Epithelial cell of prostate (primary cell): ENCODE data around the gene DRC1.

Experiments used
- DNase-seq: peaks from one replicate; pipeline ENCODE4 v3.0.0-alpha.2; 2011; ENCODE audit warnings: low read depth, low spot score
- H3K27ac ChIP-seq: fragments of 450-650 bp; 2 replicates; pipeline ENCODE4 v1.5.1; 2017; ENCODE audit warnings: mild to moderate bottlenecking

DRC1 gene

DNA sequence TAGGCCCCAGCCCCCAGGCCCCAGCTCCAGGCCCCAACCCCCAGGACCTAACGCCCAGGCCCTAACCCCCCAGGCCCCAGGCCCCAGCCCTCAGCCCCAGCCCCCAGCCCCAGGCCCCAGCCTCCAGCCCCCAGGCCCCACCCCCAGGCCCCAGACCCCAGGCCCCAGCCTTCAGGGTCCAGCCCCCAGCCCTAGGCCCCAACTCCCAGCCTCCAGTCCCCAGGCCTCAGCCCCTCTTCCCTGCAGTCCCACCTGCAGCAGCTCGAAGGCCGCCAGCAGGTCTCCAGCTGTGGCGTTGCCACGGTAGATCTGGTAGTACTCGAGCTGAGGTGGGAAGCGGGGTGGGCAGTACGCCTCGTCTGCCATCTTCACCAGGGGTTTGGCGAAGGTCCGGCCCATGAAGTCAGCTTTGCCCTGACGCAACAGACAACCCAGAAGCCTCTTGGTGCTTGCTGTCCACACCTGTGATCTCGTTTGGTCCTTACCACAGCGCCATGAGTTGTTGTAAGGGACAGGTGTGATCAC lies 72.6 kb downstream of the DRC1 start:
- H3K27ac ChIP-seq = no peak overlapping the region
- DNase-seq = no peak

DNA sequence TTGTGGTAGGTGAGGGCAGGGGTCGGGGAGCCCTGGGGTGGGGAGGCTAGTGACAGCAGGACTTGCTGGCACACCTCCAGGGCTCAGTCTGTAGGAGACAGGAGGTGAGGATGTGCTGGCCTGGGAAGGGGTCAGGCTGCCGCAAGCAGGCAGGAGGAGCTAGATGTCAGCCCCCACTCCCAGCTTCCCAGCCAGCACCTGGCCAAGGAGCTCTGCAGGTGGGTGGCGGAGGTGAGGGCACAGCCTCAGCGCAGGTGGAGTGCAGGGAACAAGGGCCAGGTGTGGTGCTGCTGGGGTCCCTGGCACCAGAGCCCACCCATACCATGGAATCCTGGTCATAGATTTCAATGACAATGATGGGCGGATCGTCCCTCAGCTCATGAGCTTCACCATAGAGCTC lies 73.3 kb downstream of the DRC1 start:
- H3K27ac ChIP-seq = no peak overlapping the region
- no peak for DNase-seq

GRCh38 chr2:26475832-26476501 lies 74.2 kb downstream of the DRC1 start:
- H3K27ac ChIP-seq = no peak overlapping the region
- no peak for DNase-seq

- H3K27ac ChIP-seq = no peak overlapping the region
- DNase-seq = no peak
These were observed 75.6 kb downstream of the DRC1 start for GRCh38 chr2:26477126-26477910.

- no peak within 1 kb of the TSS for H3K27ac ChIP-seq
- DNase-seq = no peak
These were observed 76.2 kb downstream of the DRC1 start, which contains the start of gene OTOF for GRCh38 chr2:26477911-26478253. OTOF (minus strand) TSS chr2:26478124.

- no peak for DNase-seq
- no peak overlapping the region for H3K27ac ChIP-seq
These were observed 76.6 kb downstream of the DRC1 start for GRCh38 chr2:26478366-26478765.

GRCh38 chr2:26479131-26479788 lies 77.5 kb downstream of the DRC1 start:
- no peak overlapping the region for H3K27ac ChIP-seq
- DNase-seq = no peak

- DNase-seq = no peak
- H3K27ac ChIP-seq = no peak overlapping the region
These were observed 78.3 kb downstream of the DRC1 start for GRCh38 chr2:26479789-26480565.

DNA sequence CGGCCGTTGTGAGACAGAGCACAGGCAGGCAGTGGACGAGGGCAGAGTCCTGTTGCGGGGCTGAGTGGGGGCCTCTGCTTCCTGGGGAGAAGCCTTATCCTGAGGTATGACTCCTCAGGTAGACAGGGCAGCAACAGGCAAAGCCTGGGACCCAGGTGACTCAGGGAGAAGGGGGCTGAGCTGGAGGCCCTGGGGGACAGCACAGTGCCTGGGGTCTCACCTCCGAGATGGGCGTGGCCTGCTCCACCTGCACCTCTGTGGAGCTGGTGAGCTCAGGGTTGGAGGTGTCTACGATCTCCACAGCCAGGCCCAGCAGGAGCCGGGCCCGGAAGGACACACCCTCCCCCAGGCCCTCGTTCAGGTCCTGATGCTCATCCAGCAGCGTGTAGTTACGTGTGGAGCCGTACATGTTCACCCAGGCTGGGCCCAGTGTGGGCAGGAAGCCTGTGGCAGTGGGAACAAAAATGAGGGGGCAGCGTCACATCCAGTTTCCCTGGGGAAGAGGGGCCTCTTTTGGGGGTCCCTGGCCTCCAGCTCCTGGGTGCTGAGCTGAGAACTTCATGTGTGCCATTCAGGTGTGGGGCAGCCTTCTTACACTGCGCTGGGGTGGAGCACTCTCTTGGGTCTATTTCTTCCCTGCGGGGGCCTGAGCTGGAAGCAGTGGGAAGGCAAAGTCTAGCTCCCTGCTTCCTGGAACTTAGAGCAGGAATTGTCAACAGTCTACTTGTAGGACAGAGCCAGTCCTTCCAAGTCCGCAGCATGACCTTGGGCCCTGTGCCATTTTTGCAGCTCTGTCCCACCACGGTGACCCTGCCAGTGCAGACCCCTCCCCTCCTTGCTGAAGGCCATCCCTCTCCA lies 79.1 kb downstream of the DRC1 start:
- no peak for DNase-seq
- no peak overlapping the region for H3K27ac ChIP-seq

GRCh38 chr2:26481706-26482105 lies 80.0 kb downstream of the DRC1 start:
- H3K27ac ChIP-seq = no peak overlapping the region
- DNase-seq = no peak

DNA sequence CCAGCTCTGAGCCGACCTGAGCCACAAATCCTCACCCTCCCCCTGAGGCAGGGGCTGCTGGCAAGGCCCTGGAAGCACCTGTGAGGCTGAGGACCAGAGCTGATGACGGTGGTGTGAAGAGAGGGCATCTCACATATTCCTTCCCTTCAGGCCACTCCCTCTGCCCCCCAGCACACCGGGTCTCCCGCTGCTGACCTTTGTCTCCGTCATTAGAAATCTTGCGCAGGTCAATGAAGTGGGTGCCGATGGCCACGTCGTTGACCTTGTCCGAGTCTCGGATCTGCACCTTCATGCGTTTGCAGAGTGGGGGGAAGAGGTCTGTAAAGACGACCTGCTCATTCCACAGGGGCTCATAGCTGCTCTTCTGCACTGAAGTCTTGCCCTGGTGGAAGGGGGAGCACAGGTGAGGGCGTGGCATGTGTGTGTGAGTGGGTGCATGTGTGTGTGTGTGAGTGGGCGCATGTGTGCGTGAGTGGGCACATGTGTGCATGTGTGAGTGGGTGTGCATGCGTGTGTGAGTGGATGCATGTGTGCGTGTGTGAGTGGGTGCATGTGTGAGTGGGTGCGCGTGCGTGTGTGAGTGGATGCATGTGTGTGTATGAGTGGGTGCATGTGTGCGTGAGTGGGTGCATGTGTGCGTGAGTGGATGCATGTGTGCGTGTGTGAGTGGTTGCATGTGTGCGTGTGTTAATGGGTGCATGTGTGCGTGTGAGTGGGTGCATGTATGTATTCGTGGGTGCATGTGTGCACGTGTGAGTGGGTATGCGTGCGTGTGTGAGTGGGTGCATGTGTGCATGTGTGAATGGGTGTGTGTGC lies 80.7 kb downstream of the DRC1 start:
- H3K27ac ChIP-seq = no peak overlapping the region
- DNase-seq = no peak

GRCh38 chr2:26483027-26483326 lies 81.3 kb downstream of the DRC1 start:
- no peak overlapping the region for H3K27ac ChIP-seq
- DNase-seq = no peak

DNA sequence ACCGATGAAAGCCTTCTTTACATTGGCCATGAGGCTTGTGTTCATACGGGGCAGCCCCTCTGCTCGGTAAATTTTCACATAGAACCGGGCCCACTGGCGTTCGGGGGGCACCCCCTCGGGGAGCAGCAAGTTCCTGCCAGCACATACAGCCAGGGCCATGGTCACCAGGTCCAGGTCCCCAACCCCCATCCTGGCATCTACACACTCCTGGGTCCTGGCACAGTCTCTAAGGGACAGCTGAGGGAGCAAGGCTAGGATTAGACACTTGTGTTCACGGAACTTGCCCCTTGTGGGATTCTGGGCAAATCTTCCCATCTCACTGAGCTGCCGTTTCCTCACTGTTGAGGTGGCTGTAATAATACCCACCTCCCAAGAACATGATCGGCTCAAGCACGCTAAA lies 81.8 kb downstream of the DRC1 start:
- no peak for DNase-seq
- H3K27ac ChIP-seq = no peak overlapping the region

DNA sequence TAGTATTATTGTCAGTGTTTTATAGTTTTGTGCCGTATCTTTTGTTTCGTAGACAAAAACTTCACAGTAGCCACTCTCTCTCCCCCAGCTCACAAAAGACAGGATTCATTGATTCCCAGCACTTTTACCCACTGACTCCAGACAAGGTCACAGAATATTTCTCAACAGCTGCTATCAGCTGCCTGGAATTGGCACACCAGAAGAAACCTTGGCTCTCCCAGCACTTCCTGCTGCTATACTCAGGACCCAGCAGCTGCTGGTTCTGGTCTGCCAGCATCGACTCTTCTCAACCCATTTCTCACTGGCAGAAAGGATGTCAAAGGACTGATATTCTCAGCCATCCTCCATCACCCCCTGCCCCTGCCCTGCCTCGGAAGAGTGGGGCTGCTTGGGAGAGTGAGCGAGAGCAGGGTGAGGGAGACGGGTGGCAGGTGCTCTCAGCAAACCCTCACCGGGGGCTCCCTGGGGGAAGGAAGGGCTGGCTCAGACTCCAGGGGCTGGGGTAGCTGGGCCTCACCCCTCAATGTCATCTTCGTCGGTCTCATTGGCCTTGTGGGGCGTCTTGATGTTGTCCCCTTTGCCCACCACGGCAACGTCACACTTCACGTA lies 82.3 kb downstream of the DRC1 start:
- no peak overlapping the region for H3K27ac ChIP-seq
- no peak for DNase-seq

DNA sequence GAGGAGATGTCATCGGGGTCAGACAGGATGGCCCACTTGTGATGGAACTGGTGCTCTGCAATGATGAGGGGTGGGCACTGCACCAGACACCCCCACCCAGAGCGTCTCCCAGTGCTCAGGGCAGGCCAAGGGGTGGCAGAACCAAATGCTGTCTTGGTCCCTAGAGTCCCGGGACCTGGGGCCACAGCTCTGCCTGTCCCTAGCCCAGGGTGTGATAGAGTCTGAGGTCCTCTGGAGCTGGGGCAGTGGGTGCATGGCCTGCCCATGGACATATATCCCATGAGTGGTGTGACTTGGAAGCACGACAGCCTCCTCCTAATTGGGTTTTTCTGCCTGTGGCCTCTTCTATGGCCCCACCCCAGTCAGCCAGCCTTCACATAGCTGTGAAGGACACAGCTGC lies 82.9 kb downstream of the DRC1 start:
- DNase-seq = no peak
- H3K27ac ChIP-seq = no peak overlapping the region

- no peak for DNase-seq
- no peak overlapping the region for H3K27ac ChIP-seq
These were observed 83.4 kb downstream of the DRC1 start for GRCh38 chr2:26485099-26485498.

DNA sequence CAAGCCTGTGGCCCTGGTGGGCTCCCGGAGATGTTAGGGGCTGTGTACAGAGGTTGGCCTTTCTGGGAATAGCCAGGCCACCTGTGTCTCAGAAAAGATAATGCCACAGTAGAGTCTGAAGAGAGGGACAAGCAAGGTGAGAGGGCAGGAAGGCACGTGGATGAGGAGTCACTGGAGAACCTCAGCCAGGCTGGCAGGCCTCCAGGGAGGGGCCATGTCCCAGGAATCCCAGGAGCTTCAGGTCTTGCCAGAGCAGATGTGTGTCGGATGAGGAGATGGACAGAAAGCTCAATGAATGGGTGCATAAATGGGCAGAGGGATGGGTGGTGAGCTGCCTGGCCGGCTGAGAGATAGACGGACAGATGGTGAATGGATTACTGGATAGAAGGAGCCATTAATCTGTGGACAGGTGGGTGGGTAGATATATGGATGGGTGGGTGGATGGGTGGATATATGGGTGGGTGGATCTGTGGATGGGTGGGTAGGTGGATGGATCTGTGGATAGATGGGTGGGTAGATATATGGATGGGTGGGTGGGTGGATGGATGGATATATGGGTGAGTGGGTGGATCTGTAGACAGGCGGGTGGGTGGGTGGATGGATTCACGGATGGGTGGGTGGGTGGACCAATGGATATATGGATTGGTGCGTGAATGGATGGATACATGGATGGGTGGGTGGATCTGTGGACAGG lies 84.2 kb downstream of the DRC1 start:
- DNase-seq = no peak
- no peak overlapping the region for H3K27ac ChIP-seq

DNA sequence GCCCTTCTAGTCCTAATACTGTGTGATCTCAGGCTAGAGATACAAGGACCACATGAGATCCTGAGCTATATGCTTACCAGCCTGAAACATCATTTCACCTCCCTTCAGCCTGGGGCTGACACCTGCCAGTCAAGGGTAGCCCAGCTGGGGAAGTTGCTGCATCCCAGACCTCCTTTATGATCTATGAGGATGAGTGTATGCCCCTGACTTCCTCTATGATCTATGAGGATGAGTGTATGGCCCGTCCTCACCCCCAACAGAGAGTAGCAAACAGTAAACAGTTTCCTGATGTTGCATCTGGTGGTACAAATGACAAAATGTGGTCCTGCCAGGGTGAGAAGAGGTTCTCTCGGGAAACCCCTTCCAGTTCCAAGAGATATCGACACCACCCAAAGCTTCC lies 85.1 kb downstream of the DRC1 start:
- no peak for DNase-seq
- no peak overlapping the region for H3K27ac ChIP-seq
